Jurkat, Clone E6-1 (cell line): Measurements from ENCODE around the gene TRIL. TPM values are rescaled to one million over a fixed set of nuclear protein-coding genes. Genes with fewer than 3 reads are reported as not detected.

ENCODE experiments used
- DNase-seq: peaks from one replicate; pipeline ENCODE4 v3.0.0-alpha.2; 2011; ENCODE audit warnings: low read depth, low spot score
- H3K4me3 ChIP-seq: 2 replicates; pipeline ENCODE4 v1.5.1; 2011; ENCODE audit warnings: mild to moderate bottlenecking, low read length, control low read depth, moderate library complexity
- polyA plus RNA-seq: library from polyadenylated mRNA; unstranded; fragments of >200 nt; gene quantifications from one replicate; pipeline ENCODE4 v1.2.1, GENCODE V29; 2012; ENCODE audit warnings: missing spikeins; ENCODE audit not compliant: insufficient read length, insufficient read depth

Gene TRIL
- polyA plus RNA-seq, result not detected

GRCh38 chr7:28958235-28958979 is at the start of gene TRIL:
TSS of gene TRIL (minus strand) at chr7:28958330. CDS start at chr7:28958046, 284 bp downstream.
- no peak within 1 kb of the TSS for H3K4me3 ChIP-seq
- DNase-seq, result no peak

- DNase-seq, result no peak
- H3K4me3 ChIP-seq, result no peak overlapping the region
These were observed 49.0 kb upstream of the TRIL start for GRCh38 chr7:29007127-29007526.

- DNase-seq, result no peak
- no peak overlapping the region for H3K4me3 ChIP-seq
These were observed 47.7 kb upstream of the TRIL start for GRCh38 chr7:29005829-29006228.

GRCh38 chr7:29005406-29005805 is 47.3 kb upstream of the TRIL start:
- DNase-seq, result no peak
- no peak overlapping the region for H3K4me3 ChIP-seq

GRCh38 chr7:29003703-29004102 is 45.6 kb upstream of the TRIL start:
- no peak overlapping the region for H3K4me3 ChIP-seq
- DNase-seq, result no peak

- DNase-seq, result no peak
- H3K4me3 ChIP-seq, result no peak overlapping the region
These were observed 42.6 kb upstream of the TRIL start for GRCh38 chr7:29000717-29001076.

GRCh38 chr7:28999895-29000716 is 42.0 kb upstream of the TRIL start:
- DNase-seq, result no peak
- H3K4me3 ChIP-seq, result no peak overlapping the region

- DNase-seq, result no peak
These were observed 41.3 kb upstream of the TRIL start for GRCh38 chr7:28999427-28999826.

GRCh38 chr7:28998105-28998504 is 40.0 kb upstream of the TRIL start:
- DNase-seq, result no peak
- no peak overlapping the region for H3K4me3 ChIP-seq

More at GRCh38 chr7:28999427-28999826, 41.3 kb upstream of the TRIL start:
- no peak overlapping the region for H3K4me3 ChIP-seq

GRCh38 chr7:28996836-28997235 is 38.7 kb upstream of the TRIL start:
- DNase-seq, result no peak
- no peak overlapping the region for H3K4me3 ChIP-seq

- H3K4me3 ChIP-seq, result no peak overlapping the region
- no peak for DNase-seq
These were observed 35.2 kb upstream of the TRIL start for GRCh38 chr7:28993371-28993770.

GRCh38 chr7:28992798-28993197 is 34.7 kb upstream of the TRIL start:
- no peak for DNase-seq
- no peak overlapping the region for H3K4me3 ChIP-seq

GRCh38 chr7:28990200-28990960 is 32.2 kb upstream of the TRIL start:
- DNase-seq, result no peak
- no peak overlapping the region for H3K4me3 ChIP-seq

- no peak for DNase-seq
- H3K4me3 ChIP-seq, result no peak overlapping the region
These were observed 31.3 kb upstream of the TRIL start for GRCh38 chr7:28989211-28989980.

GRCh38 chr7:28988810-28989209 is 30.7 kb upstream of the TRIL start:
- H3K4me3 ChIP-seq, result no peak overlapping the region
- no peak for DNase-seq

- no peak overlapping the region for H3K4me3 ChIP-seq
- DNase-seq, result no peak
These were observed 30.0 kb upstream of the TRIL start for GRCh38 chr7:28988091-28988490.

- no peak overlapping the region for H3K4me3 ChIP-seq
- no peak for DNase-seq
These were observed 28.6 kb upstream of the TRIL start for GRCh38 chr7:28986765-28987110.

GRCh38 chr7:28986028-28986764 is 28.1 kb upstream of the TRIL start:
- DNase-seq, result no peak
- no peak overlapping the region for H3K4me3 ChIP-seq

GRCh38 chr7:28984631-28985030 is 26.5 kb upstream of the TRIL start:
- no peak overlapping the region for H3K4me3 ChIP-seq
- no peak for DNase-seq
